SK-N-SH treated with all-trans-retinoic acid at 6 μM for 48 hours (cell line): Measurements from ENCODE around the gene RGL4.
"Not testable (repeated sequence)": the region's sequence is repeated elsewhere in the genome, so short reads cannot be mapped to it uniquely, and the experiment has no call there.

Source experiments
- ATAC-seq: fragments of 200-7000 bp; cut with Tn5 transposase; 3 replicates; pipeline ENCODE4 v1.9.1; 2020; ENCODE audit warnings: mild to moderate bottlenecking, moderate library complexity
- BACH2 ChIP-seq: fragments of 250-450 bp; sonication (Bioruptor Pico); IDR thresholded peaks from 2 replicates; pipeline ENCODE4 v1.9.0; 2021; ENCODE audit warnings: mild to moderate bottlenecking, borderline replicate concordance
- ISL1 ChIP-seq: fragments of 250-450 bp; sonication (Bioruptor Pico); IDR thresholded peaks from 2 replicates; pipeline ENCODE4 v2.1.2; 2022; ENCODE audit warnings: mild to moderate bottlenecking, moderate library complexity
- OSR1 ChIP-seq: fragments of 250-450 bp; sonication (Bioruptor Pico); IDR thresholded peaks from 2 replicates; pipeline ENCODE4 v1.8.0; 2022; ENCODE audit warnings: moderate library complexity, mild to moderate bottlenecking, inconsistent platforms
- SNAI2 ChIP-seq: fragments of 250-450 bp; sonication (Bioruptor Pico); IDR thresholded peaks from 2 replicates; pipeline ENCODE4 v1.5.0; 2020; ENCODE audit warnings: mild to moderate bottlenecking, moderate library complexity
- TOX ChIP-seq: fragments of 250-450 bp; sonication (Bioruptor Pico); IDR thresholded peaks from 2 replicates; pipeline ENCODE4 v1.8.0; 2021; ENCODE audit warnings: mild to moderate bottlenecking, moderate library complexity, borderline replicate concordance
- ZFP3 ChIP-seq: fragments of 250-450 bp; sonication (Bioruptor Pico); IDR thresholded peaks from 2 replicates; pipeline ENCODE4 v1.5.0; 2020; ENCODE audit warnings: mild to moderate bottlenecking, moderate library complexity
- ZFP30 ChIP-seq: fragments of 450-650 bp; formaldehyde crosslinking; IDR thresholded peaks from 2 replicates; pipeline ENCODE4 v1.5.0; 2022; ENCODE audit warnings: mild to moderate bottlenecking, moderate library complexity
- ZNF565 ChIP-seq: fragments of 450-650 bp; formaldehyde crosslinking; conservative IDR thresholded peaks from 2 replicates; pipeline ENCODE4 v1.5.0; 2020; ENCODE audit warnings: low read depth, mild to moderate bottlenecking, moderate library complexity
- ZNF70 ChIP-seq: fragments of 450-650 bp; formaldehyde crosslinking; IDR thresholded peaks from 2 replicates; pipeline ENCODE4 v1.5.0; 2020; ENCODE audit warnings: mild to moderate bottlenecking, moderate library complexity
- ZNF8 ChIP-seq: fragments of 450-650 bp; formaldehyde crosslinking; IDR thresholded peaks from 2 replicates; pipeline ENCODE4 v1.5.0; 2020; ENCODE audit warnings: mild to moderate bottlenecking, moderate library complexity
- TF ChIP-seq, protein P1 (sequence below): fragments of 250-450 bp; sonication (Bioruptor Pico); IDR thresholded peaks from 2 replicates; pipeline ENCODE4 v1.8.0; 2021; ENCODE audit warnings: low read depth, mild to moderate bottlenecking, moderate library complexity, borderline replicate concordance
- TF ChIP-seq, protein P2 (sequence below): fragments of 250-450 bp; sonication (Bioruptor Pico); IDR thresholded peaks from 2 replicates; pipeline ENCODE4 v1.5.1; 2021; ENCODE audit warnings: mild to moderate bottlenecking, moderate library complexity
- TF ChIP-seq, protein P3 (sequence below): fragments of 250-450 bp; sonication (Bioruptor Pico); IDR thresholded peaks from 2 replicates; pipeline ENCODE4 v1.5.1; 2020; ENCODE audit warnings: low read depth, mild to moderate bottlenecking, moderate library complexity
- TF ChIP-seq, protein P4 (sequence below): fragments of 250-450 bp; sonication (Bioruptor Pico); IDR thresholded peaks from 2 replicates; pipeline ENCODE4 v1.5.0; 2020; ENCODE audit warnings: mild to moderate bottlenecking, moderate library complexity

RGL4 gene

DNA sequence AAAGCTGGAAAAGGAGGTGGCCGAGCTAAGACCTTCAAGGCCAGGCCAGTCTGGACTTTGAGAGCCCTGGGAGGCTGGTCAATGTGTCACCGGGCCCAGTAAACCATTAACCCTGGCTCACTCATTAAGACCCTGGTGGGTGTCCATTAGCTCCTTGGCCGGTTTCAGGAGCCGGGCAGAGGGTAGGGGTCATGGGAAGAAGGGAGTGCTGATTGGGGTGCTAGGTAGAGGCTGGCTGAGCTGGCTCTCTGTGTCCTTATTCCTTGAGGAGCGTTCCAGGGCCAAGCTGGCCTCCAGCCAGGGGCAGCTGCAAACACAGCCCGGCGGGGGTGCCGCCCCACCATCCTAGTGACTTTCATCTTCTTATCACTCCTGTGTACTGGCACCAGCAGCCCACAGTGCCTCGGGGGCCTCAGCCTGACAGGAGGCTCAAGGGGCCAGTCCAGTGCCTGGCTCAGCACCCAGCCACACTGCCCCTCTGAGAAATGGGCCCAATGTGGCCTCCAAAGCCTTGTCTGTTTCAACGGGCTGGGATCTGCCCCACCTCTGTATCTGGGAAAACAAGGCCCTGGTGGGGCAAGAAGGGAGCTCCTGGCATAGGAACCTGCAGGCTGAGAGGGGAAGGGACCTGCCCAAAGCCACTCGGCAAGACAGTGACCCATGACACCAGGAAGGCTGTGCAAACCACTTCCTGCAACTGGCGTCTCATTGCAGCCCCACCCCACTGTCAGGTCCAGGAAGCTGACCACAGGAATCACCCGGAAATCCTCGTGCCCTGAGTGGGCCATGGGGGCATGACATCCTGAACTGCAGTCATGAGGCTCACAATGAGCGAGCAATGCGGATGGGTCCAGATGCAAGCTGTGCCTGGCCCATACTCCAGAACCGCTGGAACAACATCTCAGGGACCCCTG lies 15.1 kb upstream of the RGL4 start:
- TF ChIP-seq, protein P1, sequence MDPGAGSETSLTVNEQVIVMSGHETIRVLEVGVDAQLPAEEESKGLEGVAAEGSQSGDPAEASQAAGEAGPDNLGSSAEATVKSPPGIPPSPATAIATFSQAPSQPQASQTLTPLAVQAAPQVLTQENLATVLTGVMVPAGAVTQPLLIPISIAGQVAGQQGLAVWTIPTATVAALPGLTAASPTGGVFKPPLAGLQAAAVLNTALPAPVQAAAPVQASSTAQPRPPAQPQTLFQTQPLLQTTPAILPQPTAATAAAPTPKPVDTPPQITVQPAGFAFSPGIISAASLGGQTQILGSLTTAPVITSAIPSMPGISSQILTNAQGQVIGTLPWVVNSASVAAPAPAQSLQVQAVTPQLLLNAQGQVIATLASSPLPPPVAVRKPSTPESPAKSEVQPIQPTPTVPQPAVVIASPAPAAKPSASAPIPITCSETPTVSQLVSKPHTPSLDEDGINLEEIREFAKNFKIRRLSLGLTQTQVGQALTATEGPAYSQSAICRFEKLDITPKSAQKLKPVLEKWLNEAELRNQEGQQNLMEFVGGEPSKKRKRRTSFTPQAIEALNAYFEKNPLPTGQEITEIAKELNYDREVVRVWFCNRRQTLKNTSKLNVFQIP, result no peak
- TF ChIP-seq ZNF70 (CRISPR knock-in tag), result no peak
- TF ChIP-seq TOX, result no peak
- TF ChIP-seq ZNF8 (CRISPR knock-in tag), result no peak
- no peak for ATAC-seq

DNA sequence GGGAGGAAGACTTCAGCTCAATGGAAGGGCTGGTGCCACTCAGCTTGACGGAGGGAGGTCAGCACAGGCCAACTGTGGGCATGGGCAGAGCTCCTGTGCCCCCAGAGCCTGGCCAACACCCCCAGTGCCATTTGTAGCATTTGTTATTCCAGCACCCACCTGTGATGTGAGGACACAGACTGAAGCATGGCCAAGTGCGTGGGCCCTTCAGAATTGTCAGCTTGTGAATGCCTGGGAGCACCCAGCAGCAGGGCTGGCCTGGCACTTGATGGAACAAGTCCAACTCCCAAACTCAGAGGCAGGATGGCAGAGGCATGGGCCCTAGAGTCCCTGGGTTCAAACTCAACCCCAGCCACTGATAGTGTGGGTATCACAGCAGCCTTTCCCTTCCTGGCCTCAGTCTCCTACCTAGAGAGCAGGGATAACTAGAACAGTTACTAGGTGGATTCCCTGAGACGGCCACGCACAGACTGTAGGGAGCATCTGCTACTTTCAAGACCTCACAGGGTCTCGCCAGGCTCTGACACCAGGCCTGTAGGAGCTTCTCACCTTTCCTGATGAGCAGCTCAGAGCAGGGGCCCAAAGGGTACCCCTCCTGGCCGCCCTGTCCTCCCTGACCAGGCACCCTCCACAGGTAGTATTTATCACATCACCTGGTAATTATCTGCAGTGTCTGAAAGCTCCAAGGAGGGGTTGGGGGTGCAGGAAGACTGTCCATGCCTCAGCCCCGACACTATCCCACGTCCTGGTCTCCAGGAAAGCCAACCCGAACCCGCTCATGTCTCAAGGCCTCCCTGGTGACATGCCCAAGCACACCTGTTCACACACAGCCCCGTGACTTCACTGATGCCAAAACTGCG lies 13.7 kb upstream of the RGL4 start:
- ATAC-seq, result not testable (repeated sequence)

DNA sequence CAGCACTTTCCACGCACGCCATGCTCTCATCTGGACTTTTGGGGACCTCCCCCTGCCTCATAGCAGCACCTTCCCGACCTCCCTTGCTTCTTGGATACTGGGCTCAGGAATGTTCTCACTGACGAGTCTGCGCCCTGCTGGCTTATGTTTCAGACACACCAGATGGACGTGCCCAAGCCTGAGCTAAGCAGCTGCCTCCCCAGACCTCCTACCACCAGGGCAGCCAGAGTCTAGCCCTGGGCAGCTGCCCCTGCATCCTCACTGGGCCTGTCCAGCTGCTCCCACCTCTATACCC lies 13.2 kb upstream of the RGL4 start:
- ATAC-seq, result no peak
- TF ChIP-seq OSR1 (CRISPR knock-in tag) (no peak), ISL1 (CRISPR knock-in tag) (no peak), BACH2 (no peak), ZFP3 (CRISPR knock-in tag) (no peak)
- TF ChIP-seq, protein P1, result no peak

DNA sequence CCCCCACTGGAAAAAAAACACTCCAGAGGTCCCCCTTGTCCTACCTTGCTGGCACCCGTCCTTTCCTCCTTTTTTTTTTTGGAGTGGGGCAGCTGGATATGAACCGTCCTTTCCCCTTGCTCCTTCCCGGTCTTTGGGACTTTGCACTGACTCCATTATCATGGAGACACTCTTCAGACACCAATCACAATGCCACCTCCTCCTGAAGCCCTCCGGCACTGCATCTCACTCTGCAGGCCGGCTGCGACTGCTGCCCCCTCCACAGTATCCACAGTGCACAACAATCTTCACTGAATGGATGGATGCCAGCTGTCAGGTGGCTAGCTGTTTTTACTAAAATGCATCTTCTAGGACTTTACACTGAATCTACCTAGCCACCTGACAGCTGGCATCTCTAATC lies 12.7 kb upstream of the RGL4 start:
- TF ChIP-seq, protein P2, sequence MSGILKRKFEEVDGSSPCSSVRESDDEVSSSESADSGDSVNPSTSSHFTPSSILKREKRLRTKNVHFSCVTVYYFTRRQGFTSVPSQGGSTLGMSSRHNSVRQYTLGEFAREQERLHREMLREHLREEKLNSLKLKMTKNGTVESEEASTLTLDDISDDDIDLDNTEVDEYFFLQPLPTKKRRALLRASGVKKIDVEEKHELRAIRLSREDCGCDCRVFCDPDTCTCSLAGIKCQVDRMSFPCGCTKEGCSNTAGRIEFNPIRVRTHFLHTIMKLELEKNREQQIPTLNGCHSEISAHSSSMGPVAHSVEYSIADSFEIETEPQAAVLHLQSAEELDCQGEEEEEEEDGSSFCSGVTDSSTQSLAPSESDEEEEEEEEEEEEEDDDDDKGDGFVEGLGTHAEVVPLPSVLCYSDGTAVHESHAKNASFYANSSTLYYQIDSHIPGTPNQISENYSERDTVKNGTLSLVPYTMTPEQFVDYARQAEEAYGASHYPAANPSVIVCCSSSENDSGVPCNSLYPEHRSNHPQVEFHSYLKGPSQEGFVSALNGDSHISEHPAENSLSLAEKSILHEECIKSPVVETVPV (CRISPR knock-in tag), result no peak
- TF ChIP-seq ZNF565 (CRISPR knock-in tag), result no peak
- no peak for TF ChIP-seq ZNF70 (CRISPR knock-in tag)
- TF ChIP-seq, protein P3, sequence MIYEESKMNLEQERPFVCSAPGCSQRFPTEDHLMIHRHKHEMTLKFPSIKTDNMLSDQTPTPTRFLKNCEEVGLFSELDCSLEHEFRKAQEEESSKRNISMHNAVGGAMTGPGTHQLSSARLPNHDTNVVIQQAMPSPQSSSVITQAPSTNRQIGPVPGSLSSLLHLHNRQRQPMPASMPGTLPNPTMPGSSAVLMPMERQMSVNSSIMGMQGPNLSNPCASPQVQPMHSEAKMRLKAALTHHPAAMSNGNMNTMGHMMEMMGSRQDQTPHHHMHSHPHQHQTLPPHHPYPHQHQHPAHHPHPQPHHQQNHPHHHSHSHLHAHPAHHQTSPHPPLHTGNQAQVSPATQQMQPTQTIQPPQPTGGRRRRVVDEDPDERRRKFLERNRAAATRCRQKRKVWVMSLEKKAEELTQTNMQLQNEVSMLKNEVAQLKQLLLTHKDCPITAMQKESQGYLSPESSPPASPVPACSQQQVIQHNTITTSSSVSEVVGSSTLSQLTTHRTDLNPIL, result no peak
- TF ChIP-seq ZFP3 (CRISPR knock-in tag), result no peak
- no peak for TF ChIP-seq SNAI2 (CRISPR knock-in tag)
- TF ChIP-seq, all 23 proteins: peak for 0
- ATAC-seq, result no peak

DNA sequence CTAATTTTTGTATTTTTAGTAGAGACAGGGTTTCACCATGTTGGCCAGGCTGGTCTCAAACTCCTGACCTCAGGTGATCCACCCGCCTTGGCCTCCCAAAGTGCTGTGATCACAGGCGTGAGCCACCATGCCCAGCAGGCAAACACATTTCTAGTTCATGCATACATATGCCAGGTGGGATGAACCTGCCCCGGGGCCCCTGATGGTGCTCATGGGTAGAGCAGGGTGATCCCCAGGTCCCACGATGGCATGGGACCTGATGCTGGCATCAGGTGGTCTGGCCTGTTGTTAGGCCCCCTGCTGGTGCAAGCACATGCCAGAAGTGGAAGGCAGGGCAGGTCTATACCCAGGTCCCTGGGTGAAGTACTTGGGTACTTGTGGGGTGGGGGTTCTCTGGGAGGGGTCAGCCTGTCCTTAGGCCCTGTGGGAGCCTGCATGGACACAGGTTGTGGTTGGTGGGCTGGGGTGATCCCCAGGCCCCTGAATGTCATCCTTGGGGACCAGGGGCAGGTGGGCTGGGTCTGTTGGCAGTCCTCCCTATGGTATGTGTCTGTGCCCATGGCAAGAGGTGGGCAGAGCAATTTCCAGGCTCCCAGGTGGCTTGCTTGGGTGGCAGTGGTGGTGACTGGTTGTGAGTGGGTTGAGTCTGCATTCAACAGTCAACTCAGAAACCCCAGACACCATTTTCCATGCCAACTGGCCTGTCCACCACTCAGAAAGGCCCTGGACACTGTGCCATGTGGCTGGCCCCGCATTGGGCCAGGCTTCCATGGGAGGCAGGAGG lies 9.6 kb upstream of the RGL4 start:
- TF ChIP-seq ZFP30, result no peak
- TF ChIP-seq, protein P1, result no peak
- no peak for TF ChIP-seq ZNF8 (CRISPR knock-in tag)
- TF ChIP-seq, protein P4, sequence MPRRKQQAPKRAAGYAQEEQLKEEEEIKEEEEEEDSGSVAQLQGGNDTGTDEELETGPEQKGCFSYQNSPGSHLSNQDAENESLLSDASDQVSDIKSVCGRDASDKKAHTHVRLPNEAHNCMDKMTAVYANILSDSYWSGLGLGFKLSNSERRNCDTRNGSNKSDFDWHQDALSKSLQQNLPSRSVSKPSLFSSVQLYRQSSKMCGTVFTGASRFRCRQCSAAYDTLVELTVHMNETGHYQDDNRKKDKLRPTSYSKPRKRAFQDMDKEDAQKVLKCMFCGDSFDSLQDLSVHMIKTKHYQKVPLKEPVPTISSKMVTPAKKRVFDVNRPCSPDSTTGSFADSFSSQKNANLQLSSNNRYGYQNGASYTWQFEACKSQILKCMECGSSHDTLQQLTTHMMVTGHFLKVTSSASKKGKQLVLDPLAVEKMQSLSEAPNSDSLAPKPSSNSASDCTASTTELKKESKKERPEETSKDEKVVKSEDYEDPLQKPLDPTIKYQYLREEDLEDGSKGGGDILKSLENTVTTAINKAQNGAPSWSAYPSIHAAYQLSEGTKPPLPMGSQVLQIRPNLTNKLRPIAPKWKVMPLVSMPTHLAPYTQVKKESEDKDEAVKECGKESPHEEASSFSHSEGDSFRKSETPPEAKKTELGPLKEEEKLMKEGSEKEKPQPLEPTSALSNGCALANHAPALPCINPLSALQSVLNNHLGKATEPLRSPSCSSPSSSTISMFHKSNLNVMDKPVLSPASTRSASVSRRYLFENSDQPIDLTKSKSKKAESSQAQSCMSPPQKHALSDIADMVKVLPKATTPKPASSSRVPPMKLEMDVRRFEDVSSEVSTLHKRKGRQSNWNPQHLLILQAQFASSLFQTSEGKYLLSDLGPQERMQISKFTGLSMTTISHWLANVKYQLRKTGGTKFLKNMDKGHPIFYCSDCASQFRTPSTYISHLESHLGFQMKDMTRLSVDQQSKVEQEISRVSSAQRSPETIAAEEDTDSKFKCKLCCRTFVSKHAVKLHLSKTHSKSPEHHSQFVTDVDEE (CRISPR knock-in tag), result no peak
- ATAC-seq, result no peak
